Subcutaneous adipose tissue (tissue), 4 donors: ENCODE measurements around the gene BRINP1. TPM values are rescaled to one million over a fixed set of nuclear protein-coding genes. Genes with fewer than 3 reads are reported as not detected.

ENCODE experiments used
- total RNA-seq, 4 donors: library from RNA; depleted of rRNA; stranded (reverse); fragments of >200 nt; gene quantifications; one replicate each; pipeline ENCODE4 v1.1.0, GENCODE V29; 2016
- TF ChIP-seq, protein P1 (sequence below): fragments of 450-650 bp; IDR thresholded peaks from one replicate; pipeline ENCODE4 v1.5.1; 2016; ENCODE audit warnings: low read depth, mild to moderate bottlenecking, control low read depth, antibody characterized with exemption, moderate library complexity

BRINP1 gene, protein sequence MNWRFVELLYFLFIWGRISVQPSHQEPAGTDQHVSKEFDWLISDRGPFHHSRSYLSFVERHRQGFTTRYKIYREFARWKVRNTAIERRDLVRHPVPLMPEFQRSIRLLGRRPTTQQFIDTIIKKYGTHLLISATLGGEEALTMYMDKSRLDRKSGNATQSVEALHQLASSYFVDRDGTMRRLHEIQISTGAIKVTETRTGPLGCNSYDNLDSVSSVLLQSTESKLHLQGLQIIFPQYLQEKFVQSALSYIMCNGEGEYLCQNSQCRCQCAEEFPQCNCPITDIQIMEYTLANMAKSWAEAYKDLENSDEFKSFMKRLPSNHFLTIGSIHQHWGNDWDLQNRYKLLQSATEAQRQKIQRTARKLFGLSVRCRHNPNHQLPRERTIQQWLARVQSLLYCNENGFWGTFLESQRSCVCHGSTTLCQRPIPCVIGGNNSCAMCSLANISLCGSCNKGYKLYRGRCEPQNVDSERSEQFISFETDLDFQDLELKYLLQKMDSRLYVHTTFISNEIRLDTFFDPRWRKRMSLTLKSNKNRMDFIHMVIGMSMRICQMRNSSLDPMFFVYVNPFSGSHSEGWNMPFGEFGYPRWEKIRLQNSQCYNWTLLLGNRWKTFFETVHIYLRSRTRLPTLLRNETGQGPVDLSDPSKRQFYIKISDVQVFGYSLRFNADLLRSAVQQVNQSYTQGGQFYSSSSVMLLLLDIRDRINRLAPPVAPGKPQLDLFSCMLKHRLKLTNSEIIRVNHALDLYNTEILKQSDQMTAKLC
- total RNA-seq: not detected

DNA sequence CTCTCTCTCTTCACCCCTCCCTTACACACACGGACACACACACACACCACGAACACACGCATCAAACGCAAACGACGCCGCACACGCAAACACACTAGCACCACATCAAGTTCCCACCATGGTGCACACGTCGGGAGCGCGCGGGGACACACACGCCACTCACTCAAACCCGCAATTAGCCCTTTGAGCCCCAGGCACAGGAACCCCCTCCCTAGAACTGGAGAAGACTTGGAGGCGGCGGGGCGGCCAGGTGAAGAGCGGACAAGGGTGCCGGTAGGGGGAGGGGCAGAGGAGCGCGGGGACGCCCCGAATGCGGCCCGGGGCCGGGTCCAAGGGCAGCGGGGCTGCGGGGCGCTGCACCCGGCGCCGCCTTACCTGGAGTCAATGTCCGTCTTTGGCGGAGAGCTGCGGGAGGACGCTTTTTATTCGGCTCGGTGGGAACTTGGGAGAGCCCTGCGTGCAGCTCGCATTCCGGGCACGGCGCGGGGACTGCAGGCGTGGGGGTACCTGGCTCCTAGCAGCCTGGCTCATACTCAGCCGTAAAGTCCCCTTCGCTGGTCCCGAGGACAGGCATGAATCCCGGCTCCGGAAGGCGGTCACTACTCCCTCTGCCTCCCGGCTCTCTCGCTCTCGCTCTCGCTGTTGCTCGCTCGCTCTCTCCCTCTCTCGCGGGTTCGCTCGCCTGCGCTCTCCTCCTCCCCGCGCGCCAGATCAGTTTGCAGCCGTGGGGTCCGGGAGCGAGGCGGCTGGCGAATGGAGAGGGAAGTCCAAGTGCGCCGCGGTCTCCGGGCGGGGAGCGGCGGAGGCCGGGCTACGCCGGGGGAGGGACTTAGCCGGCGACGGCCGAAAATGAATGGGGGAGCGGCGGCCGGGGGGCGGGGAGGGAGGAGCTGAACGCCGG, at the start of gene BRINP1:
TSS of gene BRINP1 (minus strand) at position 755 of the 901 bp plus-strand sequence. CDS start 56,080 bp downstream, outside the sequence.
- TF ChIP-seq, protein P1, sequence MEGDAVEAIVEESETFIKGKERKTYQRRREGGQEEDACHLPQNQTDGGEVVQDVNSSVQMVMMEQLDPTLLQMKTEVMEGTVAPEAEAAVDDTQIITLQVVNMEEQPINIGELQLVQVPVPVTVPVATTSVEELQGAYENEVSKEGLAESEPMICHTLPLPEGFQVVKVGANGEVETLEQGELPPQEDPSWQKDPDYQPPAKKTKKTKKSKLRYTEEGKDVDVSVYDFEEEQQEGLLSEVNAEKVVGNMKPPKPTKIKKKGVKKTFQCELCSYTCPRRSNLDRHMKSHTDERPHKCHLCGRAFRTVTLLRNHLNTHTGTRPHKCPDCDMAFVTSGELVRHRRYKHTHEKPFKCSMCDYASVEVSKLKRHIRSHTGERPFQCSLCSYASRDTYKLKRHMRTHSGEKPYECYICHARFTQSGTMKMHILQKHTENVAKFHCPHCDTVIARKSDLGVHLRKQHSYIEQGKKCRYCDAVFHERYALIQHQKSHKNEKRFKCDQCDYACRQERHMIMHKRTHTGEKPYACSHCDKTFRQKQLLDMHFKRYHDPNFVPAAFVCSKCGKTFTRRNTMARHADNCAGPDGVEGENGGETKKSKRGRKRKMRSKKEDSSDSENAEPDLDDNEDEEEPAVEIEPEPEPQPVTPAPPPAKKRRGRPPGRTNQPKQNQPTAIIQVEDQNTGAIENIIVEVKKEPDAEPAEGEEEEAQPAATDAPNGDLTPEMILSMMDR: no peak

DNA sequence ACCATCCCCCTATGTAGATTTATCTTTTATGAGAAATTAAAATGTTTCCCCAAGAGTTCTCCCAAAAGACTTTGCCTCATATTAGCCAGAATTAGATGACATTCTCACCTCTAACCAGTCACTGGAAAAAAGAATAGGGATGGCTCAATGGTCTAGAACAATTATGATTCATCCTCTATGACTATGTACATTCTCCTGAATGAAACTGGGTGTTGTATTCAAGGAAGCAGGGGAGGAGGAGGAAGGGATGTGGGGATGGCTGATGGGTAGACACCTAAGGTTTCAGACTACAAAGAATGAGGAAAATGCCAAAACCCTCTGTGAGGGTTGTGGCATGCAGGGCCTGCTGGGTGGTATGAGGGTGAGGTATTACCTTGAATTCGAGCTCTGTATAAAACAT, 49.5 kb upstream of the BRINP1 start:
- TF ChIP-seq, protein P1: no peak

DNA sequence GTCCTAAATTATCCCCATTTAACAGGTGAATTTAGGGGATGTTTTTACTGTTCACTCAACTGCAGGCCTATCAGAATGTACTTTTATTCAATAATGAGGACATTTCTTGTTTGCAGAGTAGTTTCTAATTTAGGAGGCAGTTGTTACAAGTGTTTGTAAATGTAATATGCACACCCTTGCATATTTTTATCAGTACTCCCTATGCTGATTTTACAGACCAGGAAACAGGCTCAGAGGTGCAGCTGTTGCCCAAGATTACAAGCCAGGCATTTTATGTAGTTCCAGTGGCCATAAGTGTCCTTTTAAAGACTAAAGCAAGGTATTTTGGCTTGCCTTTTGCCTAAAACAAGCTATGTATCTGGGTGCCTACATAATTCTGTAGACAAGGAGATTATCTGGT, 47.6 kb upstream of the BRINP1 start:
- TF ChIP-seq, protein P1: no peak

DNA sequence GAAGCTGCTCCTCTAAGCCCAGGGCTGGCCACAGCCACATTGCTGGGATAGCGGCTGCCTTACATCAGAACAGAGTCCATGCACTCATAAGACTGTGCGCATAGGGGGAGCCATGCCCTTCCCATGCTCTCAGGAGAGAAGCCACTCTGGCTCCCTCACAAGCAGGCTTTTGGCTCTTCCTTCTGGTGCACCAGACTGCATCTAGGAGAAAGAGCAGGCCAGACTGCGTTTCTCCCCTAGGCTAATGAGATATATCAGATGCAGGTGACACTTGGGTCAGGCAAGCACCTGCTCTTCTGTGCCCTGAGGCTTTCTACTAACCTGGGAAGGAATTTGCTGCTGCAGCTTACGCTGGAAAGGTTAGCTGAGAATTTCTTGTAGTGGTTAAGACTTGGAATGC, 43.2 kb upstream of the BRINP1 start:
- TF ChIP-seq, protein P1: no peak

DNA sequence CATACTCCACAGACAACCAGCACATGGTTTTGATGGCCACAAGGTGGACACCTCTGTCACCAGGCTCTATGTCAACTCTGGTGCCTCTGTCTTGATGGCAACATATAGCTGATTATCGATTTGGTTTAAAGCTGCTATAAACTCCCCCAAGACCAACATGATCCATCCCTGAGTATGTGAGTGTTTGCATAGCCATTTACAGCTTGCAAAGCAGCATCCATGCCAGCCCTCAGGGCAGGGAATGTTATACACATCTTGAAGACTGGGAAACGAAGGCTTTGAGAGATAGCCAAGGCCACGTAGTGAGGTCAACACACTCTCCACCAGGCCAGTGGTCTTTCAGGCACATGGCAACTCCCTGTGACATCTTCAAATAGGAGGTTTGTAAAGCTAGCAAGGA, 40.3 kb upstream of the BRINP1 start:
- TF ChIP-seq, protein P1: no peak

DNA sequence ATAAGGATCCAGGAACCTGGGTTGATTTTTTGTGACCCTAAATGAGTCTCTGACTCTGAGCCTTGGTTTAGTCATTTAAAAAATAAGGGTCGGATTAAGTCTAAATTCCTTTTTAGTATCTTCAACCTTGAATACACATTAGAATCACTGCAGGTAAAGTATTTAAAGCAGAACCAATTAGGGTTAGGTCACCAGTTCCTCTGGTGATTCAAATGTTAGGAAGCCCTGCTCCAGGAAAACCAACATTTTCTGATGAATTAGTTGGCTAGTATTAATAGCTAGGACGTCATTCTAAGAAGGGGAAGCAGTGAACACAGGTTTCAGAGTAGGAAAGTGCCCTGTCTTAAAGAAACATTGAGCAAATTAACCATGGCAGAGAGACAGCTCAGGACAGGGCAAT, 31.4 kb upstream of the BRINP1 start:
- TF ChIP-seq, protein P1: no peak
